HepG2 (cell line): Measurements from ENCODE around the gene ITGB6. TPM values are rescaled to one million over a fixed set of nuclear protein-coding genes. Genes with fewer than 3 reads are reported as not detected.
A peak's percentile ranks its signal among the peaks of the same experiment; 100 is the strongest.

Experiments used
- BHLHE40 ChIP-seq: IDR thresholded peaks from 2 replicates; pipeline ENCODE4 v1.6.1; 2011; ENCODE audit warnings: low read length, improper control_type of control experiment
- CHCHD3 ChIP-seq: sonication (generic); formaldehyde crosslinking; IDR thresholded peaks from 2 replicates; pipeline ENCODE4 v1.8.0; 2022; ENCODE audit warnings: mild to moderate bottlenecking, missing genetic modification reagents, moderate library complexity
- CREBL2 ChIP-seq: sonication (generic); formaldehyde crosslinking; IDR thresholded peaks from 2 replicates; pipeline ENCODE4 v1.8.1; 2023; ENCODE audit warnings: missing genetic modification reagents, mild to moderate bottlenecking, borderline replicate concordance
- ERF ChIP-seq: IDR thresholded peaks from 2 replicates; pipeline ENCODE4 v1.6.1; 2018; ENCODE audit warnings: missing biosample characterization, missing genetic modification reagents
- HHEX ChIP-seq: IDR thresholded peaks from 2 replicates; pipeline ENCODE4 v1.6.1; 2016; ENCODE audit warnings: control low read depth
- ISL2 ChIP-seq: sonication (generic); formaldehyde crosslinking; IDR thresholded peaks from 2 replicates; pipeline ENCODE4 v1.5.0; 2020; ENCODE audit warnings: missing genetic modification reagents
- TRAFD1 ChIP-seq: sonication (generic); formaldehyde crosslinking; IDR thresholded peaks from 2 replicates; pipeline ENCODE4 v1.5.1; 2020; ENCODE audit warnings: missing genetic modification reagents, mild to moderate bottlenecking, borderline replicate concordance
- ZBTB7B ChIP-seq: sonication (generic); formaldehyde crosslinking; IDR thresholded peaks from 2 replicates; pipeline ENCODE4 v1.4.0; 2020; ENCODE audit warnings: missing genetic modification reagents
- ZFP41 ChIP-seq: sonication (generic); formaldehyde crosslinking; IDR thresholded peaks from 2 replicates; pipeline ENCODE4 v1.4.0; 2020; ENCODE audit warnings: mild to moderate bottlenecking, missing genetic modification reagents, borderline replicate concordance
- ZNF136 ChIP-seq: sonication (generic); formaldehyde crosslinking; IDR thresholded peaks from 2 replicates; pipeline ENCODE4 v1.8.1; 2022; ENCODE audit warnings: low read depth, mild to moderate bottlenecking, moderate library complexity, missing genetic modification reagents
- ZNF160 ChIP-seq: sonication (generic); formaldehyde crosslinking; IDR thresholded peaks from 2 replicates; pipeline ENCODE4 v1.8.0; 2022; ENCODE audit warnings: mild to moderate bottlenecking, inconsistent platforms, missing genetic modification reagents
- ZNF460 ChIP-seq: sonication (generic); formaldehyde crosslinking; IDR thresholded peaks from 2 replicates; pipeline ENCODE4 v1.5.1; 2020; ENCODE audit warnings: missing genetic modification reagents, mild to moderate bottlenecking, borderline replicate concordance
- polyA plus RNA-seq, 8 experiments: library from polyadenylated mRNA; depleted of rRNA in 3 of 8; stranded (reverse) in 7 of 8; unstranded in 1 of 8; fragments of >200 nt; fragmentation: Illumina TruSeq in 4 of 8; extraction: Trizol in 4 of 8; gene quantifications; 2 replicates each; pipeline versions ENCODE4 v1.2.1 to v1.2.3, GENCODE V29; 2011 to 2016; ENCODE audit warnings: low read depth in 4 of 8, missing spikeins in 1 of 8, mixed read lengths in 1 of 8; ENCODE audit not compliant: insufficient read depth in 1 of 8
- total RNA-seq, 5 experiments: library from RNA; depleted of rRNA; stranded (reverse); fragments of >200 nt; fragmentation: Illumina TruSeq; extraction: Trizol; gene quantifications; 2 replicates each; pipeline ENCODE4 v1.2.3, GENCODE V29; 2016; ENCODE audit warnings: low read depth in 1 of 5
- TF ChIP-seq, protein P1 (sequence below): sonication (generic); IDR thresholded peaks from 2 replicates; pipeline ENCODE4 v1.6.1; 2016; ENCODE audit warnings: low read depth, borderline replicate concordance
- TF ChIP-seq, protein P2 (sequence below): sonication (generic); formaldehyde crosslinking; IDR thresholded peaks from 2 replicates; pipeline ENCODE4 v1.4.0; 2020; ENCODE audit warnings: mild to moderate bottlenecking, low read depth, missing genetic modification reagents
- TF ChIP-seq, protein P3 (sequence below): sonication (generic); formaldehyde crosslinking; IDR thresholded peaks from 2 replicates; pipeline ENCODE4 v1.4.0; 2020; ENCODE audit warnings: mild to moderate bottlenecking, missing genetic modification reagents, borderline replicate concordance
- TF ChIP-seq, protein P4 (sequence below): IDR thresholded peaks from 2 replicates; pipeline ENCODE4 v1.4.0; 2020; ENCODE audit warnings: mild to moderate bottlenecking, missing genetic modification reagents

The ITGB6 gene
- total and polyA plus RNA-seq, 2 of the 13 experiments (the other 11 are each of a cell fraction or from before 2014, with no cell fraction given) = not detected

- TF ChIP-seq ZNF160 (CRISPR knock-in tag) = no peak
- no peak for TF ChIP-seq TRAFD1 (CRISPR knock-in tag)
- no peak for TF ChIP-seq HHEX (CRISPR knock-in tag)
- TF ChIP-seq BHLHE40 = 0 out of 2 replicates have a peak, but pooled peaks have one; percentile 6
- TF ChIP-seq, protein P1, sequence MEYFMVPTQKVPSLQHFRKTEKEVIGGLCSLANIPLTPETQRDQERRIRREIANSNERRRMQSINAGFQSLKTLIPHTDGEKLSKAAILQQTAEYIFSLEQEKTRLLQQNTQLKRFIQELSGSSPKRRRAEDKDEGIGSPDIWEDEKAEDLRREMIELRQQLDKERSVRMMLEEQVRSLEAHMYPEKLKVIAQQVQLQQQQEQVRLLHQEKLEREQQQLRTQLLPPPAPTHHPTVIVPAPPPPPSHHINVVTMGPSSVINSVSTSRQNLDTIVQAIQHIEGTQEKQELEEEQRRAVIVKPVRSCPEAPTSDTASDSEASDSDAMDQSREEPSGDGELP = no peak
- TF ChIP-seq ZNF460 (CRISPR knock-in tag) = no peak
- peak; percentile 64; the same call in 1 of the 2 replicates for TF ChIP-seq ZBTB7B (CRISPR knock-in tag)
- no peak for TF ChIP-seq CREBL2 (CRISPR knock-in tag)
- TF ChIP-seq ISL2 (CRISPR knock-in tag) = no peak
- no peak for TF ChIP-seq CHCHD3 (CRISPR knock-in tag)
- TF ChIP-seq, protein P2, sequence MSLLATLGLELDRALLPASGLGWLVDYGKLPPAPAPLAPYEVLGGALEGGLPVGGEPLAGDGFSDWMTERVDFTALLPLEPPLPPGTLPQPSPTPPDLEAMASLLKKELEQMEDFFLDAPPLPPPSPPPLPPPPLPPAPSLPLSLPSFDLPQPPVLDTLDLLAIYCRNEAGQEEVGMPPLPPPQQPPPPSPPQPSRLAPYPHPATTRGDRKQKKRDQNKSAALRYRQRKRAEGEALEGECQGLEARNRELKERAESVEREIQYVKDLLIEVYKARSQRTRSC = no peak
- TF ChIP-seq, protein P3, sequence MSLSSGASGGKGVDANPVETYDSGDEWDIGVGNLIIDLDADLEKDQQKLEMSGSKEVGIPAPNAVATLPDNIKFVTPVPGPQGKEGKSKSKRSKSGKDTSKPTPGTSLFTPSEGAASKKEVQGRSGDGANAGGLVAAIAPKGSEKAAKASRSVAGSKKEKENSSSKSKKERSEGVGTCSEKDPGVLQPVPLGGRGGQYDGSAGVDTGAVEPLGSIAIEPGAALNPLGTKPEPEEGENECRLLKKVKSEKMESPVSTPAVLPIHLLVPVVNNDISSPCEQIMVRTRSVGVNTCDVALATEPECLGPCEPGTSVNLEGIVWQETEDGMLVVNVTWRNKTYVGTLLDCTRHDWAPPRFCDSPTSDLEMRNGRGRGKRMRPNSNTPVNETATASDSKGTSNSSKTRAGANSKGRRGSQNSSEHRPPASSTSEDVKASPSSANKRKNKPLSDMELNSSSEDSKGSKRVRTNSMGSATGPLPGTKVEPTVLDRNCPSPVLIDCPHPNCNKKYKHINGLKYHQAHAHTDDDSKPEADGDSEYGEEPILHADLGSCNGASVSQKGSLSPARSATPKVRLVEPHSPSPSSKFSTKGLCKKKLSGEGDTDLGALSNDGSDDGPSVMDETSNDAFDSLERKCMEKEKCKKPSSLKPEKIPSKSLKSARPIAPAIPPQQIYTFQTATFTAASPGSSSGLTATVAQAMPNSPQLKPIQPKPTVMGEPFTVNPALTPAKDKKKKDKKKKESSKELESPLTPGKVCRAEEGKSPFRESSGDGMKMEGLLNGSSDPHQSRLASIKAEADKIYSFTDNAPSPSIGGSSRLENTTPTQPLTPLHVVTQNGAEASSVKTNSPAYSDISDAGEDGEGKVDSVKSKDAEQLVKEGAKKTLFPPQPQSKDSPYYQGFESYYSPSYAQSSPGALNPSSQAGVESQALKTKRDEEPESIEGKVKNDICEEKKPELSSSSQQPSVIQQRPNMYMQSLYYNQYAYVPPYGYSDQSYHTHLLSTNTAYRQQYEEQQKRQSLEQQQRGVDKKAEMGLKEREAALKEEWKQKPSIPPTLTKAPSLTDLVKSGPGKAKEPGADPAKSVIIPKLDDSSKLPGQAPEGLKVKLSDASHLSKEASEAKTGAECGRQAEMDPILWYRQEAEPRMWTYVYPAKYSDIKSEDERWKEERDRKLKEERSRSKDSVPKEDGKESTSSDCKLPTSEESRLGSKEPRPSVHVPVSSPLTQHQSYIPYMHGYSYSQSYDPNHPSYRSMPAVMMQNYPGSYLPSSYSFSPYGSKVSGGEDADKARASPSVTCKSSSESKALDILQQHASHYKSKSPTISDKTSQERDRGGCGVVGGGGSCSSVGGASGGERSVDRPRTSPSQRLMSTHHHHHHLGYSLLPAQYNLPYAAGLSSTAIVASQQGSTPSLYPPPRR (CRISPR knock-in tag) = peak; percentile 43; the same call in 1 of the 2 replicates
- no peak for TF ChIP-seq ZNF136 (CRISPR knock-in tag)
- TF ChIP-seq, protein P4, sequence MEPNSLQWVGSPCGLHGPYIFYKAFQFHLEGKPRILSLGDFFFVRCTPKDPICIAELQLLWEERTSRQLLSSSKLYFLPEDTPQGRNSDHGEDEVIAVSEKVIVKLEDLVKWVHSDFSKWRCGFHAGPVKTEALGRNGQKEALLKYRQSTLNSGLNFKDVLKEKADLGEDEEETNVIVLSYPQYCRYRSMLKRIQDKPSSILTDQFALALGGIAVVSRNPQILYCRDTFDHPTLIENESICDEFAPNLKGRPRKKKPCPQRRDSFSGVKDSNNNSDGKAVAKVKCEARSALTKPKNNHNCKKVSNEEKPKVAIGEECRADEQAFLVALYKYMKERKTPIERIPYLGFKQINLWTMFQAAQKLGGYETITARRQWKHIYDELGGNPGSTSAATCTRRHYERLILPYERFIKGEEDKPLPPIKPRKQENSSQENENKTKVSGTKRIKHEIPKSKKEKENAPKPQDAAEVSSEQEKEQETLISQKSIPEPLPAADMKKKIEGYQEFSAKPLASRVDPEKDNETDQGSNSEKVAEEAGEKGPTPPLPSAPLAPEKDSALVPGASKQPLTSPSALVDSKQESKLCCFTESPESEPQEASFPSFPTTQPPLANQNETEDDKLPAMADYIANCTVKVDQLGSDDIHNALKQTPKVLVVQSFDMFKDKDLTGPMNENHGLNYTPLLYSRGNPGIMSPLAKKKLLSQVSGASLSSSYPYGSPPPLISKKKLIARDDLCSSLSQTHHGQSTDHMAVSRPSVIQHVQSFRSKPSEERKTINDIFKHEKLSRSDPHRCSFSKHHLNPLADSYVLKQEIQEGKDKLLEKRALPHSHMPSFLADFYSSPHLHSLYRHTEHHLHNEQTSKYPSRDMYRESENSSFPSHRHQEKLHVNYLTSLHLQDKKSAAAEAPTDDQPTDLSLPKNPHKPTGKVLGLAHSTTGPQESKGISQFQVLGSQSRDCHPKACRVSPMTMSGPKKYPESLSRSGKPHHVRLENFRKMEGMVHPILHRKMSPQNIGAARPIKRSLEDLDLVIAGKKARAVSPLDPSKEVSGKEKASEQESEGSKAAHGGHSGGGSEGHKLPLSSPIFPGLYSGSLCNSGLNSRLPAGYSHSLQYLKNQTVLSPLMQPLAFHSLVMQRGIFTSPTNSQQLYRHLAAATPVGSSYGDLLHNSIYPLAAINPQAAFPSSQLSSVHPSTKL (CRISPR knock-in tag) = peak; percentile 76
- TF ChIP-seq ZFP41 (CRISPR knock-in tag) = no peak
- TF ChIP-seq ERF = 0 out of 2 replicates have a peak, but pooled peaks have one; percentile 24
These were observed 22.6 kb upstream of the ITGB6 start (continued) for GRCh38 chr2:160222546-160223283.
